HepG2 (cell line): ENCODE measurements around the gene C20orf144. TPM values are rescaled to one million over a fixed set of nuclear protein-coding genes. Genes with fewer than 3 reads are reported as not detected.

Source experiments
- ATAC-seq: fragments of 200-7000 bp; cut with Tn5 transposase; 3 replicates; pipeline ENCODE4 v1.9.1; 2020; ENCODE audit warnings: mild to moderate bottlenecking, moderate library complexity
- BruUV-seq: library from RNA; stranded (reverse); fragments of 400-500 nt; replicated peaks from 2 replicates; lab custom pipeline; 2021; lab: Mats Ljungman, UMichigan
- CTCF ChIA-PET: fragments of 300-600 bp; formaldehyde crosslinking; extraction: SDS; loops from one replicate; lab custom pipeline; 2021; ENCODE audit warnings: low total read pairs, inconsistent platforms, low intra/inter-chr PET ratio; lab: Yijun Ruan, JAX
- POLR2A ChIA-PET: fragments of 350-600 bp; sonication (Branson Sonifier 250); formaldehyde crosslinking; loops from one replicate; lab custom pipeline; 2020; ENCODE audit warnings: antibody characterized with exemption, inconsistent platforms; lab: Yijun Ruan, JAX
- DNase-seq: peaks from one replicate; pipeline ENCODE4 v3.0.0-alpha.2; 2015; ENCODE audit warnings: low spot score
- FAIRE-seq: peaks from 3 replicates; lab custom pipeline; 2011; peaks lifted over from hg19 to GRCh38; lab: Jason Lieb, UNC
- H2AFZ ChIP-seq: one replicate; pipeline ENCODE4 v1.6.1; 2011; ENCODE audit warnings: low read length, inconsistent platforms
- H3K27ac ChIP-seq: fragments of 300-600 bp; 3 replicates; pipeline ENCODE4 v1.8.0; 2011; ENCODE audit warnings: mixed run types, mild to moderate bottlenecking, mixed read lengths, low read length, inconsistent platforms; ENCODE audit not compliant: insufficient read depth; ENCODE audit errors: extremely low read length
- H3K27me3 ChIP-seq, 2 experiments: fragments of 200-600 bp in 1 of 2; 2 replicates in 1 of 2; 3 replicates in 1 of 2; pipeline versions ENCODE4 v1.6.0 to v1.8.0; 2011; ENCODE audit warnings: low read length in 2 of 2, mild to moderate bottlenecking in 2 of 2, moderate library complexity in 2 of 2, inconsistent platforms in 1 of 2; ENCODE audit not compliant: insufficient read depth in 2 of 2, control insufficient read depth in 1 of 2
- H3K36me3 ChIP-seq, 2 experiments: fragments of 200-600 bp in 1 of 2; replicated peaks in 1 of 2; 2 replicates in 1 of 2; 3 replicates in 1 of 2; pipeline versions ENCODE4 v1.5.1 to v1.8.0; 2011; ENCODE audit warnings: low read length in 2 of 2, inconsistent platforms in 1 of 2; ENCODE audit not compliant: insufficient read depth in 2 of 2, control insufficient read depth in 1 of 2
- H3K4me1 ChIP-seq: 2 replicates; pipeline ENCODE4 v1.5.1; 2012; ENCODE audit warnings: low read length, inconsistent platforms; ENCODE audit not compliant: insufficient read depth
- H3K4me2 ChIP-seq: 2 replicates; pipeline ENCODE4 v1.6.0; 2011; ENCODE audit warnings: low read depth, low read length, inconsistent platforms
- H3K4me3 ChIP-seq, 3 experiments: fragments of 200-600 bp in 1 of 3; sonication (generic), shearing (Covaris generic) in 1 of 3; replicated peaks in 1 of 3; 2 replicates each; pipeline ENCODE4 v1.5.1; 2011 to 2016; ENCODE audit warnings: low read length in 3 of 3, inconsistent platforms in 2 of 3, low read depth in 2 of 3, mild to moderate bottlenecking in 2 of 3, control low read depth in 1 of 3, mixed read lengths in 1 of 3; ENCODE audit not compliant: insufficient read depth in 1 of 3
- H3K79me2 ChIP-seq: one replicate; pipeline ENCODE4 v1.6.1; 2011; ENCODE audit warnings: low read length, inconsistent platforms; ENCODE audit not compliant: insufficient read depth
- H3K9ac ChIP-seq: 2 replicates; pipeline ENCODE4 v1.6.0; 2011; ENCODE audit warnings: mild to moderate bottlenecking, low read depth, low read length, inconsistent platforms; ENCODE audit not compliant: insufficient read depth
- H3K9me3 ChIP-seq: 2 replicates; pipeline ENCODE4 v1.5.1; 2012; ENCODE audit warnings: mild to moderate bottlenecking, low read length
- H4K20me1 ChIP-seq: 2 replicates; pipeline ENCODE4 v1.6.0; 2011; ENCODE audit warnings: inconsistent platforms, mild to moderate bottlenecking, low read length, moderate library complexity; ENCODE audit not compliant: insufficient read depth
- CC2D1A ChIP-seq: sonication (generic); formaldehyde crosslinking; IDR thresholded peaks from 2 replicates; pipeline ENCODE4 v1.8.1; 2023; ENCODE audit warnings: mild to moderate bottlenecking, missing genetic modification reagents
- DMAP1 ChIP-seq: IDR thresholded peaks from 2 replicates; pipeline ENCODE4 v1.6.1; 2016
- ISL2 ChIP-seq: sonication (generic); formaldehyde crosslinking; IDR thresholded peaks from 2 replicates; pipeline ENCODE4 v1.5.0; 2020; ENCODE audit warnings: missing genetic modification reagents
- SRF ChIP-seq: IDR thresholded peaks from 2 replicates; pipeline ENCODE4 v1.6.1; 2011; ENCODE audit warnings: mild to moderate bottlenecking, low read depth, low read length, moderate library complexity
- TSC22D2 ChIP-seq: sonication (generic); formaldehyde crosslinking; IDR thresholded peaks from 2 replicates; pipeline ENCODE4 v1.5.1; 2020; ENCODE audit warnings: missing genetic modification reagents, mild to moderate bottlenecking, borderline replicate concordance
- ZNF121 ChIP-seq: sonication (generic); formaldehyde crosslinking; IDR thresholded peaks from 2 replicates; pipeline ENCODE4 v1.5.0; 2020; ENCODE audit warnings: mild to moderate bottlenecking, missing genetic modification reagents
- ZNF232 ChIP-seq: sonication (generic); formaldehyde crosslinking; IDR thresholded peaks from 2 replicates; pipeline ENCODE4 v1.4.0; 2020; ENCODE audit warnings: missing genetic modification reagents, borderline replicate concordance
- ZNF468 ChIP-seq: sonication (generic); formaldehyde crosslinking; IDR thresholded peaks from 2 replicates; pipeline ENCODE4 v1.8.0; 2022; ENCODE audit warnings: mild to moderate bottlenecking, moderate library complexity, missing genetic modification reagents
- ZNF777 ChIP-seq: sonication (generic); formaldehyde crosslinking; IDR thresholded peaks from 2 replicates; pipeline ENCODE4 v1.4.0; 2020; ENCODE audit warnings: missing genetic modification reagents
- ZNF790 ChIP-seq: sonication (generic); formaldehyde crosslinking; IDR thresholded peaks from 2 replicates; pipeline ENCODE4 v1.8.0; 2022; ENCODE audit warnings: missing genetic modification reagents, mild to moderate bottlenecking, borderline replicate concordance
- WGBS: methylation state at CpG from one replicate; pipeline ENCODE4 v1.1.6; 2017; ENCODE audit warnings: low lambda C conversion rate; 5-methylcytosine and 5-hydroxymethylcytosine counted together
- in situ Hi-C: cut with HindIII; loops from 2 replicates; pipeline ENCODE4 v1.10.0; 2017; ENCODE audit warnings: low pct_unique_long_range_greater_than_20kb; ENCODE audit not compliant: extremely low pct_ligation_motif_present
- intact Hi-C: fragments of 100-400 bp; cut with micrococcal nuclease; formaldehyde crosslinking; loops from one replicate; pipeline ENCODE4 v1.10.0; 2022; ENCODE audit not compliant: unreplicated experiment
- polyA plus RNA-seq, 8 experiments: library from polyadenylated mRNA; depleted of rRNA in 3 of 8; stranded (reverse) in 7 of 8; unstranded in 1 of 8; fragments of >200 nt; fragmentation: Illumina TruSeq in 4 of 8; extraction: Trizol in 4 of 8; gene quantifications; 2 replicates each; pipeline versions ENCODE4 v1.2.1 to v1.2.3, GENCODE V29; 2011 to 2016; ENCODE audit warnings: low read depth in 4 of 8, missing spikeins in 1 of 8, mixed read lengths in 1 of 8; ENCODE audit not compliant: insufficient read depth in 1 of 8
- total RNA-seq, 5 experiments: library from RNA; depleted of rRNA; stranded (reverse); fragments of >200 nt; fragmentation: Illumina TruSeq; extraction: Trizol; gene quantifications; 2 replicates each; pipeline ENCODE4 v1.2.3, GENCODE V29; 2016; ENCODE audit warnings: low read depth in 1 of 5
- TF ChIP-seq, protein P1 (sequence below): sonication (generic); IDR thresholded peaks from 2 replicates; pipeline ENCODE4 v1.6.1; 2016; ENCODE audit warnings: low read depth, borderline replicate concordance
- TF ChIP-seq, protein P2 (sequence below): sonication (generic); formaldehyde crosslinking; IDR thresholded peaks from 2 replicates; pipeline ENCODE4 v1.4.0; 2020; ENCODE audit warnings: mild to moderate bottlenecking, missing genetic modification reagents
- TF ChIP-seq, protein P3 (sequence below): sonication (generic); formaldehyde crosslinking; IDR thresholded peaks from 2 replicates; pipeline ENCODE4 v1.5.0; 2020; ENCODE audit warnings: mild to moderate bottlenecking, missing genetic modification reagents

Gene C20orf144
- total and polyA plus RNA-seq, 2 of the 13 experiments (the other 11 are each of a cell fraction or from before 2014, with no cell fraction given): 0.09 to 0.16 TPM

DNA sequence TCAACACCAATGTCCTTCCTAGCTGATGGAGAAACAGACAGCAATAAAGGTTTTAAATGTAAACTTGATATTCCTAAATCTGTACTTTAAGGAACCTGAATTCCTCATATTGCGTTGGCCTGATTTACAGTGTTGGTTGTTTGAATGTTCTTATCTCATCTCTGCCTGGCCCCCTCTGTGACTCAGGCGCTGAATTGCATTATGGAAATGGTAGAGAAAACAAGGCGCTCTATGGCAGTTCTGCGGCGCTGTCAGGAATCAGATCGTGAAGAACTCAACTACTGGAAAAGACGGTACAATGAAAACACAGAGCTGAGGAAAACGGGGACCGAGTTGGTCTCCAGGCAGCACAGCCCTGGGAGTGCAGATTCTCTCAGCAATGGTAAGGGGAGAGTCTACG lies 32.6 kb upstream of the C20orf144 start:
- Histone ChIP-seq H3K4me2 (no peak overlapping the region), H4K20me1 (no peaks in the 10 kb centered on the region), H3K36me3 (peaks cover 26 to 70% of the 10 kb centered on the region in 2 experiments), H3K4me1 (no peaks in the 10 kb centered on the region), H3K27ac (no peak overlapping the region), H2AFZ (no peak overlapping the region), H3K9ac (no peak overlapping the region), H3K4me3 (no peak overlapping the region), H3K27me3 (no peaks in the 10 kb centered on the region), H3K79me2 (no peaks in the 10 kb centered on the region), H3K9me3 (no peaks in the 10 kb centered on the region)
- CTCF ChIA-PET: no interaction called here
- POLR2A ChIA-PET: no interaction called here
- FAIRE-seq (no peak), ATAC-seq (no peak), DNase-seq (no peak)
- WGBS: 97% methylated on average over 10 of the region's 10 CpGs
- in situ Hi-C loops (no loop called here), intact Hi-C loops (no loop called here)
- BruUV-seq: no TSS peak
- TF ChIP-seq DMAP1 (CRISPR knock-in tag) (no peak), ZNF777 (CRISPR knock-in tag) (no peak), ZNF790 (no peak)
- TF ChIP-seq, protein P1, sequence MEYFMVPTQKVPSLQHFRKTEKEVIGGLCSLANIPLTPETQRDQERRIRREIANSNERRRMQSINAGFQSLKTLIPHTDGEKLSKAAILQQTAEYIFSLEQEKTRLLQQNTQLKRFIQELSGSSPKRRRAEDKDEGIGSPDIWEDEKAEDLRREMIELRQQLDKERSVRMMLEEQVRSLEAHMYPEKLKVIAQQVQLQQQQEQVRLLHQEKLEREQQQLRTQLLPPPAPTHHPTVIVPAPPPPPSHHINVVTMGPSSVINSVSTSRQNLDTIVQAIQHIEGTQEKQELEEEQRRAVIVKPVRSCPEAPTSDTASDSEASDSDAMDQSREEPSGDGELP: no peak

DNA sequence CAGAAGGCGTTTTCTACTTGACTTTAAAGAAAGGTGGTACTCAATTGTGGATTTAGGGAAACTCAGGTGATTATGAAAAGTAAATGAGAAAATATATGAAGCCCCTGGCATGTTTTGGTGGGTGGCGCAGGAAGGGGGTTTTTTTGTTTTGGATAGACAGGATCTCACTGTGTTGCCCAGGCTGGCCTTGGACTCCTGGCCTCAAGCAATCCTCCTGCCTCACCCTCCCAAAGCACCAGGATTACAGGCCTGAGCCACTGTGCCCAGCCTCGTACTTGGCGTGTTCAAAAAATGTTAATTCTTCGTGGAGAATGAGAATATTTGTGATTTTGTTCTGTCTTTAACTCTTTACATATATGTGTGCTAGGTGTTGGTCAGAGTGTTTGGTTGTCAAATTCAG lies 32.1 kb upstream of the C20orf144 start:
- CTCF ChIA-PET: no interaction called here

More for the DNA sequence above, 32.1 kb upstream of the C20orf144 start:
- no peak for FAIRE-seq
- POLR2A ChIA-PET: no interaction called here
- Histone ChIP-seq H3K4me1 (no peaks in the 10 kb centered on the region), H4K20me1 (no peaks in the 10 kb centered on the region), H2AFZ (no peak overlapping the region), H3K36me3 (peaks cover 24 to 66% of the 10 kb centered on the region in 2 experiments), H3K27me3 (no peaks in the 10 kb centered on the region), H3K27ac (no peak overlapping the region), H3K4me3 (no peak overlapping the region), H3K9me3 (no peaks in the 10 kb centered on the region), H3K79me2 (no peaks in the 10 kb centered on the region), H3K4me2 (no peak overlapping the region), H3K9ac (no peak overlapping the region)
- no TSS peak for BruUV-seq
- no peak for ATAC-seq
- DNase-seq: no peak
- in situ Hi-C loops (no loop called here), intact Hi-C loops (no loop called here)
- TF ChIP-seq ZNF468: no peak
- no peak for TF ChIP-seq ISL2 (CRISPR knock-in tag)
- TF ChIP-seq, protein P2, sequence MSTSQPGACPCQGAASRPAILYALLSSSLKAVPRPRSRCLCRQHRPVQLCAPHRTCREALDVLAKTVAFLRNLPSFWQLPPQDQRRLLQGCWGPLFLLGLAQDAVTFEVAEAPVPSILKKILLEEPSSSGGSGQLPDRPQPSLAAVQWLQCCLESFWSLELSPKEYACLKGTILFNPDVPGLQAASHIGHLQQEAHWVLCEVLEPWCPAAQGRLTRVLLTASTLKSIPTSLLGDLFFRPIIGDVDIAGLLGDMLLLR: no peak
- TF ChIP-seq ZNF232 (CRISPR knock-in tag): no peak
- TF ChIP-seq ZNF121: peak; percentile 84
- no peak for TF ChIP-seq TSC22D2 (CRISPR knock-in tag)
- no peak for TF ChIP-seq CC2D1A (CRISPR knock-in tag)
- TF ChIP-seq, protein P3, sequence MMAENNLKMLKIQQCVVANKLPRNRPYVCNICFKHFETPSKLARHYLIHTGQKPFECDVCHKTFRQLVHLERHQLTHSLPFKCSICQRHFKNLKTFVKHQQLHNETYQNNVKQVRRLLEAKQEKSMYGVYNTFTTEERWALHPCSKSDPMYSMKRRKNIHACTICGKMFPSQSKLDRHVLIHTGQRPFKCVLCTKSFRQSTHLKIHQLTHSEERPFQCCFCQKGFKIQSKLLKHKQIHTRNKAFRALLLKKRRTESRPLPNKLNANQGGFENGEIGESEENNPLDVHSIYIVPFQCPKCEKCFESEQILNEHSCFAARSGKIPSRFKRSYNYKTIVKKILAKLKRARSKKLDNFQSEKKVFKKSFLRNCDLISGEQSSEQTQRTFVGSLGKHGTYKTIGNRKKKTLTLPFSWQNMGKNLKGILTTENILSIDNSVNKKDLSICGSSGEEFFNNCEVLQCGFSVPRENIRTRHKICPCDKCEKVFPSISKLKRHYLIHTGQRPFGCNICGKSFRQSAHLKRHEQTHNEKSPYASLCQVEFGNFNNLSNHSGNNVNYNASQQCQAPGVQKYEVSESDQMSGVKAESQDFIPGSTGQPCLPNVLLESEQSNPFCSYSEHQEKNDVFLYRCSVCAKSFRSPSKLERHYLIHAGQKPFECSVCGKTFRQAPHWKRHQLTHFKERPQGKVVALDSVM (CRISPR knock-in tag): peak; percentile 58
- TF ChIP-seq SRF: no peak
- 95% methylated on average over 5 of the region's 5 CpGs for WGBS
